Loucy (cell line): Measurements from ENCODE around the gene FIBCD1.

ENCODE experiments used
- H2AFZ ChIP-seq: fragments of 200-600 bp; sonication (generic); 2 replicates; pipeline ENCODE4 v1.6.0; 2016; ENCODE audit warnings: antibody characterized with exemption, mild to moderate bottlenecking, low read length, moderate library complexity
- H3F3A ChIP-seq: fragments of 200-600 bp; 2 replicates; pipeline ENCODE4 v1.6.0; 2016; ENCODE audit warnings: antibody characterized with exemption, low read depth, mild to moderate bottlenecking
- H3K27me3 ChIP-seq: fragments of 200-600 bp; sonication (generic); 2 replicates; pipeline ENCODE4 v1.6.1; 2014; ENCODE audit warnings: low read length, mild to moderate bottlenecking; ENCODE audit not compliant: insufficient read depth, poor library complexity, severe bottlenecking
- H3K36me3 ChIP-seq: fragments of 200-600 bp; sonication (generic); 2 replicates; pipeline ENCODE4 v1.6.1; 2016; ENCODE audit warnings: low read length; ENCODE audit not compliant: insufficient read depth
- H3K4me1 ChIP-seq: fragments of 200-600 bp; sonication (generic); 2 replicates; pipeline ENCODE4 v1.5.1; 2014; ENCODE audit warnings: low read length, mild to moderate bottlenecking; ENCODE audit not compliant: insufficient read depth, poor library complexity, severe bottlenecking
- H3K4me2 ChIP-seq: fragments of 200-600 bp; sonication (generic); 2 replicates; pipeline ENCODE4 v1.6.0; 2014; ENCODE audit warnings: antibody characterized with exemption, low read length, low read depth, mild to moderate bottlenecking; ENCODE audit not compliant: poor library complexity, severe bottlenecking
- H3K4me3 ChIP-seq: fragments of 200-600 bp; sonication (generic); 2 replicates; pipeline ENCODE4 v1.5.1; 2014; ENCODE audit warnings: low read length, mild to moderate bottlenecking, mixed read lengths; ENCODE audit not compliant: poor library complexity, severe bottlenecking
- H3K79me2 ChIP-seq: fragments of 200-600 bp; sonication (generic); 2 replicates; pipeline ENCODE4 v1.6.1; 2014; ENCODE audit warnings: low read length; ENCODE audit not compliant: insufficient read depth
- H3K9ac ChIP-seq: fragments of 200-600 bp; sonication (generic); 2 replicates; pipeline ENCODE4 v1.6.0; 2014; ENCODE audit warnings: mild to moderate bottlenecking, low read depth, low read length, moderate library complexity; ENCODE audit not compliant: poor library complexity, severe bottlenecking
- H3K9me2 ChIP-seq: fragments of 200-600 bp; sonication (generic); replicated peaks from 2 replicates; pipeline ENCODE4 v1.6.1; 2016; ENCODE audit warnings: low read depth, low read length, mixed read lengths
- H3K9me3 ChIP-seq: fragments of 200-600 bp; sonication (generic); 2 replicates; pipeline ENCODE4 v1.6.1; 2014; ENCODE audit warnings: mild to moderate bottlenecking, antibody characterized with exemption, low read length, low read depth; ENCODE audit not compliant: insufficient read depth
- H4K20me1 ChIP-seq: fragments of 200-600 bp; sonication (generic); 2 replicates; pipeline ENCODE4 v1.6.0; 2014; ENCODE audit warnings: antibody characterized with exemption, low read length, mild to moderate bottlenecking; ENCODE audit not compliant: insufficient read depth, poor library complexity, severe bottlenecking
- CTCF ChIP-seq: fragments of 200-600 bp; sonication (generic); conservative IDR thresholded peaks from 2 replicates; pipeline ENCODE4 v1.5.1; 2014; ENCODE audit warnings: mild to moderate bottlenecking, antibody characterized with exemption, low read length
- EZH2phosphoT487 ChIP-seq: fragments of 200-600 bp; IDR thresholded peaks from 2 replicates; pipeline ENCODE4 v1.6.1; 2018; ENCODE audit warnings: antibody characterized with exemption, mild to moderate bottlenecking, moderate library complexity, borderline replicate concordance

The FIBCD1 gene

GRCh38 chr9:130922893-130923610 is 16.0 kb downstream of the FIBCD1 start:
- Histone ChIP-seq H3K4me1 (no peaks in the 10 kb centered on the region), H3K9me2 (no peaks in the 10 kb centered on the region), H3K36me3 (no peaks in the 10 kb centered on the region), H3K9ac (no peak overlapping the region), H3F3A (no peaks in the 10 kb centered on the region), H3K4me3 (no peak overlapping the region), H3K27me3 (no peaks in the 10 kb centered on the region), H2AFZ (no peak overlapping the region), H3K79me2 (no peaks in the 10 kb centered on the region), H3K9me3 (no peaks in the 10 kb centered on the region), H4K20me1 (no peaks in the 10 kb centered on the region), H3K4me2 (no peak overlapping the region)
- TF ChIP-seq CTCF (no peak), EZH2phosphoT487 (no peak)

- Histone ChIP-seq H3K9me3 (no peaks in the 10 kb centered on the region), H4K20me1 (no peaks in the 10 kb centered on the region), H3K79me2 (no peaks in the 10 kb centered on the region), H3K4me3 (no peak overlapping the region), H2AFZ (no peak overlapping the region), H3K9ac (no peak overlapping the region), H3K4me2 (no peak overlapping the region), H3K27me3 (no peaks in the 10 kb centered on the region), H3K4me1 (no peaks in the 10 kb centered on the region), H3K36me3 (no peaks in the 10 kb centered on the region), H3K9me2 (no peaks in the 10 kb centered on the region), H3F3A (no peaks in the 10 kb centered on the region)
- TF ChIP-seq CTCF (no peak), EZH2phosphoT487 (no peak)
These were observed 16.8 kb downstream of the FIBCD1 start for GRCh38 chr9:130921989-130922892.

- no peaks in the 10 kb centered on the region for H3F3A ChIP-seq
- no peaks in the 10 kb centered on the region for H4K20me1 ChIP-seq
- H3K4me2 ChIP-seq: no peak overlapping the region
- no peaks in the 10 kb centered on the region for H3K79me2 ChIP-seq
- no peak for TF ChIP-seq CTCF
- TF ChIP-seq EZH2phosphoT487: no peak
- no peak overlapping the region for H3K9ac ChIP-seq
- H3K27me3 ChIP-seq: no peaks in the 10 kb centered on the region
- H3K9me3 ChIP-seq: no peaks in the 10 kb centered on the region
- H3K4me1 ChIP-seq: no peaks in the 10 kb centered on the region
- H3K4me3 ChIP-seq: no peak overlapping the region
- no peaks in the 10 kb centered on the region for H3K9me2 ChIP-seq
- no peaks in the 10 kb centered on the region for H3K36me3 ChIP-seq
- no peak overlapping the region for H2AFZ ChIP-seq
These were observed 17.6 kb downstream of the FIBCD1 start for GRCh38 chr9:130921300-130921988.
